Gastroesophageal sphincter (tissue), 4 donors: ENCODE results near the gene KCNIP4. TPM values are rescaled to one million over a fixed set of nuclear protein-coding genes. Genes with fewer than 3 reads are reported as not detected.

Experiments
- ATAC-seq: fragments of 150-250 bp; one replicate; pipeline ENCODE4 v1.9.1; 2016; ENCODE audit warnings: mild to moderate bottlenecking, moderate library complexity
- H3K27ac ChIP-seq, 4 donors: fragments of 200-600 bp; sonication (generic) in 3 of 4; 1 replicate in 3 of 4; 2 replicates in 1 of 4; pipeline ENCODE4 v1.5.1; 2016 to 2019
- H3K27me3 ChIP-seq: fragments of 200-600 bp; sonication (generic); one replicate; pipeline ENCODE4 v1.5.1; 2019
- H3K36me3 ChIP-seq, 2 donors: fragments of 200-600 bp; sonication (generic); one replicate each; pipeline ENCODE4 v1.5.1; 2019; ENCODE audit warnings: control low read depth in 1 of 2
- H3K4me1 ChIP-seq, 3 donors: fragments of 200-600 bp; sonication (generic); 1 replicate in 2 of 3; 2 replicates in 1 of 3; pipeline ENCODE4 v1.5.1; 2016 to 2019; ENCODE audit warnings: control low read depth in 2 of 3
- H3K4me3 ChIP-seq, 2 donors: fragments of 200-600 bp; sonication (generic); one replicate each; pipeline ENCODE4 v1.5.1; 2019; ENCODE audit warnings: mild to moderate bottlenecking in 1 of 2, moderate library complexity in 1 of 2
- H3K9me3 ChIP-seq, 3 donors: fragments of 200-600 bp; sonication (generic); one replicate each; pipeline ENCODE4 v1.5.1; 2017 to 2019; ENCODE audit warnings: control low read depth in 2 of 3
- EP300 ChIP-seq: sonication (generic); formaldehyde crosslinking; IDR thresholded peaks from one replicate; pipeline ENCODE4 v1.6.1; 2017; ENCODE audit warnings: antibody characterized with exemption, mild to moderate bottlenecking
- POLR2A ChIP-seq, 2 donors: fragments of 450-650 bp; IDR thresholded peaks; one replicate each; pipeline ENCODE4 v1.6.1; 2017; ENCODE audit warnings: antibody characterized with exemption in 2 of 2, mild to moderate bottlenecking in 2 of 2, moderate library complexity in 1 of 2
- POLR2AphosphoS5 ChIP-seq: sonication (generic); formaldehyde crosslinking; IDR thresholded peaks from one replicate; pipeline ENCODE4 v1.6.1; 2017; ENCODE audit warnings: antibody characterized with exemption
- WGBS, 2 donors: methylation state at CpG; one replicate each; pipeline ENCODE4 v1.1.5; 2018; ENCODE audit warnings: low coverage in 1 of 2; 5-methylcytosine and 5-hydroxymethylcytosine counted together
- total RNA-seq, 4 donors: library from RNA; depleted of rRNA; stranded (reverse); fragments of >200 nt; gene quantifications; one replicate each; pipeline ENCODE4 v1.1.0, GENCODE V29; 2016
- TF ChIP-seq, protein P1 (sequence below), 4 experiments: fragments of 200-600 bp in 2 of 4; fragments of 450-650 bp in 2 of 4; sonication (generic) in 1 of 4; IDR thresholded peaks; one replicate each; pipeline ENCODE4 v1.5.1; 2017 to 2019; ENCODE audit warnings: antibody characterized with exemption in 4 of 4, mild to moderate bottlenecking in 2 of 4, moderate library complexity in 2 of 4

KCNIP4 gene
- total RNA-seq, 4 donors from 2014 or later: 0.23 to 0.59 (median 0.54) TPM; not detected in 1

DNA sequence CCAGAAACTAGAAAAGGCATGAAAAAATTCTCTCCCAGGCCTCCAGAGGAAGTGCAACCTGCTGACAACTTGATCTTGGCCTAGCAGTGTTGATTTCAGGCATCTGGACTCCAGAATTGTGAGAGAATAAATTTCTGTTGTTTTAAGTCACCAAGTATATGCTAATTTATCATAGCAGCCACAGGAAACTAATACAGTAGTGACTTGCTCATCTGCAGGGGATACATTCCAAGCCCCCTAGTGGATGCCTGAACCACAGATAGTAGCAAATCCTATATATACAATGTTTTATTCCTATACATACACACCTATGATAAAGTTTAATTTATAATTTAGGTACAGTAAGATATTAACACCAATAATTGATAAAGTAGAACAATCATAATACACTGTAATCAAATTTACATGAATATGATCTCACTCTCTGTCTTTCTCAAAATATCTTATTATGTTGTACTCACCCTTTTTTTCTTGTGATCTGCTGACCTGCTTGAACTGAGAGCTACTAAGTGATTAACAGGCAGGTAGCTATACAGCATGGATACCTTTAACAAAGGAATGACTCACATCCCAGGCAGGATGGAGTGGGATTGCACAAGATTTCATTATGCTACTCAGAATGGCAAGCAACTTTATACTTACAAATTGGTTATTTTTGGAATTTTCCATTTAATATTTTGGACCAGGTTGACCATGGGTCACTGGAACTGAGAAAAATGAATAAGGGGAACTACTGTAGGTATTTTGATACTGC is 501.1 kb downstream of the KCNIP4 start:
- Histone ChIP-seq H3K27me3 (no peaks in the 10 kb centered on the region), H3K4me1 (no peaks in the 10 kb centered on the region), H3K36me3 (no peaks in the 10 kb centered on the region), H3K9me3 (no peaks in the 10 kb centered on the region), H3K4me3 (no peak overlapping the region), H3K27ac (no peak overlapping the region)
- ATAC-seq: no peak
- no peak for TF ChIP-seq POLR2AphosphoS5
- TF ChIP-seq EP300: no peak
- TF ChIP-seq POLR2A (IDR thresholded peaks at IDR 0.05): no peak
- TF ChIP-seq, protein P1, sequence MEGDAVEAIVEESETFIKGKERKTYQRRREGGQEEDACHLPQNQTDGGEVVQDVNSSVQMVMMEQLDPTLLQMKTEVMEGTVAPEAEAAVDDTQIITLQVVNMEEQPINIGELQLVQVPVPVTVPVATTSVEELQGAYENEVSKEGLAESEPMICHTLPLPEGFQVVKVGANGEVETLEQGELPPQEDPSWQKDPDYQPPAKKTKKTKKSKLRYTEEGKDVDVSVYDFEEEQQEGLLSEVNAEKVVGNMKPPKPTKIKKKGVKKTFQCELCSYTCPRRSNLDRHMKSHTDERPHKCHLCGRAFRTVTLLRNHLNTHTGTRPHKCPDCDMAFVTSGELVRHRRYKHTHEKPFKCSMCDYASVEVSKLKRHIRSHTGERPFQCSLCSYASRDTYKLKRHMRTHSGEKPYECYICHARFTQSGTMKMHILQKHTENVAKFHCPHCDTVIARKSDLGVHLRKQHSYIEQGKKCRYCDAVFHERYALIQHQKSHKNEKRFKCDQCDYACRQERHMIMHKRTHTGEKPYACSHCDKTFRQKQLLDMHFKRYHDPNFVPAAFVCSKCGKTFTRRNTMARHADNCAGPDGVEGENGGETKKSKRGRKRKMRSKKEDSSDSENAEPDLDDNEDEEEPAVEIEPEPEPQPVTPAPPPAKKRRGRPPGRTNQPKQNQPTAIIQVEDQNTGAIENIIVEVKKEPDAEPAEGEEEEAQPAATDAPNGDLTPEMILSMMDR (IDR thresholded peaks at IDR 0.05): no peak

DNA sequence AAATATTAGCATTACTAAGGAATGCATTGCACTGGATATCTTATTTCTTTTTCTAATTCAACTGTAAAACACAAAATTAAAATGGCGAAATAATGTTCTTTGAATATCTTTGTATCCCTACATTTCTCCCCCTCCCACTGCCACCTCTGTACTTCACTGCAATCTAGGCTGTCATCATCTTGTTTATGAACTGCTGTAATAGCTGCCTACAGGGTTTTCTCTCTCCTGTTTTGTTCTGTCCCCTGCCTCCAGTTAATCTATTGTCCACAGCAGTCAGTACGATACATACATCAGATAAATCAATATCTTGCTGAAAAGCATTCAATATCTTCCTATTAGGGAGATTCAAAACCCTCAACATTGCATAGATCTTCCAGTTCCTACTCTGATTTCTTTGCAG is 528.4 kb downstream of the KCNIP4 start:
- Histone ChIP-seq H3K27ac (no peak overlapping the region), H3K4me1 (no peaks in the 10 kb centered on the region), H3K9me3 (no peaks in the 10 kb centered on the region), H3K4me3 (no peak overlapping the region), H3K27me3 (no peaks in the 10 kb centered on the region), H3K36me3 (no peaks in the 10 kb centered on the region)
- no peak for ATAC-seq
- WGBS, 2 donors: 44 to 88% methylated on average over 2 of the region's 2 CpGs
- no peak for TF ChIP-seq EP300
- TF ChIP-seq POLR2A (IDR thresholded peaks at IDR 0.05): no peak
- TF ChIP-seq, protein P1 (IDR thresholded peaks at IDR 0.05): no peak
- TF ChIP-seq POLR2AphosphoS5: no peak

DNA sequence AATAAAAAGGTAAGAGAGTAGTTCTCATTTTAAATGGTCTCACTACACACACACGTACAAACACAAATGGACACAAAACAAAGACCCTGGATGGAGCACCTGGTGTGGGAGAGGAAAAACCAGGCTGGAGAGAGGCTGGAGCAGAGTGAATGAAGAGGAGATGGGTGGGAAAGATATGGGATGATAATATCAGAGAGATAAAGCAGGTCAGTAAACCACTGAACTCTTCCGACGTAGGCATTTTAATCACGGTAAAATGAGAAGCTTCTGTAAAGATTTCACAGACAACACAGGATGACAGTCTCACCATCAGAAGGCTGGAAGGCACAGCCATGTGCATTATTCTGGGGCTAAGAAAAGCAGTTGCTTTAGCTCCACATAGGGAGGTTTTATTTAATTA is 532.8 kb downstream of the KCNIP4 start:
- TF ChIP-seq POLR2A (IDR thresholded peaks at IDR 0.05) (no peak), POLR2AphosphoS5 (no peak), EP300 (no peak)
- TF ChIP-seq, protein P1 (IDR thresholded peaks at IDR 0.05): no peak
- Histone ChIP-seq H3K27me3 (no peaks in the 10 kb centered on the region), H3K4me3 (no peak overlapping the region), H3K9me3 (no peaks in the 10 kb centered on the region), H3K4me1 (no peaks in the 10 kb centered on the region), H3K36me3 (no peaks in the 10 kb centered on the region), H3K27ac (no peak overlapping the region)
- ATAC-seq: no peak
- 72 to 100% methylated on average over 4 of the region's 4 CpGs for WGBS, 2 donors

DNA sequence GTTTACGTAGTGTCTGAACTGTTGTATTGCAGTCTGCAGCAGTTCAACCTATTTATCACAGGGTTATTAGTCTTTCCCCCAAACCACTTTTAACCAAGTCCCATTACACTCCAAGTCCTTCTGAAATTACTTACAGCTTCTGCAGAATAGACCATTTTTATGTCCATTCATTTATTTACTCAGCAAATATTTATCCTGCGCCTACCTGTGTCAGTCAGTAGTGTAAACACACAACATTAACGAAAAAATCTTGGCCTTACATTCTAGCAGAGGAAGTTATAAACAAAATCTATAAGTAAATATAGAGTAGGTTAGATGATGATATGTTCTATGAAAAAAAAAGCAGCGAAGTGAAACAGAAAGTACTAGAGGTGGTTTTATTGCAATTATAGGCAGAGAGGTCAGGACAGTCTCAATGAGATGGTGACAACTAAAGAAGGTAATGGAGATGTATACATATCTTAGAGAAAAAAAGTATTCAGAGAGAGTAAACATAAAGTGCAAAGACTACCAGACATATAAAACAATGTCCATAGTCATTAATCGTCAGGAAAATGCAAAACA is 534.7 kb downstream of the KCNIP4 start:
- H3K4me3 ChIP-seq: no peak overlapping the region
- 61% methylated on average over 5 of the region's 5 CpGs for WGBS, 2 donors

More for the DNA sequence above, 534.7 kb downstream of the KCNIP4 start:
- H3K36me3 ChIP-seq: no peaks in the 10 kb centered on the region
- TF ChIP-seq POLR2AphosphoS5 (no peak), EP300 (no peak), POLR2A (IDR thresholded peaks at IDR 0.05) (no peak)
- TF ChIP-seq, protein P1 (IDR thresholded peaks at IDR 0.05): no peak
- H3K27me3 ChIP-seq: no peaks in the 10 kb centered on the region
- no peak overlapping the region for H3K27ac ChIP-seq
- no peaks in the 10 kb centered on the region for H3K4me1 ChIP-seq
- no peak for ATAC-seq
- H3K9me3 ChIP-seq: no peaks in the 10 kb centered on the region
